DMS53 treated with DMSO at 0.1 percent for 48 hours (cell line): ENCODE results near the gene HOTAIR.

Experiments used
- DNase-seq: peaks from one replicate; lab custom pipeline; 2025; ENCODE audit not compliant: unreplicated experiment; lab: John Stamatoyannopoulos, UW

Gene HOTAIR

GRCh38 chr12:53963005-53963404 lies 11.7 kb downstream of the HOTAIR start:
- DNase-seq: no peak

GRCh38 chr12:53961025-53961761 lies 13.6 kb downstream of the HOTAIR start:
- no peak for DNase-seq

GRCh38 chr12:53960187-53961024 lies 14.3 kb downstream of the HOTAIR start:
- no peak for DNase-seq

GRCh38 chr12:53959314-53959713 lies 15.4 kb downstream of the HOTAIR start:
- DNase-seq: no peak

GRCh38 chr12:53958128-53958527 lies 16.6 kb downstream of the HOTAIR start:
- no peak for DNase-seq

- no peak for DNase-seq
Measured at GRCh38 chr12:53956914-53957536, 17.7 kb downstream of the HOTAIR start.

- DNase-seq: no peak
Measured at GRCh38 chr12:53956251-53956887, 18.4 kb downstream of the HOTAIR start.

GRCh38 chr12:53955776-53956250 lies 18.9 kb downstream of the HOTAIR start:
- no peak for DNase-seq

- no peak for DNase-seq
Measured at GRCh38 chr12:53955036-53955775, 19.5 kb downstream of the HOTAIR start.

GRCh38 chr12:53954694-53955035 lies 20.1 kb downstream of the HOTAIR start, which contains the start of gene HOXC12:
Gene HOXC12, plus strand, starts transcription at chr12:53954903. Its CDS starts 27 bp downstream, at chr12:53954930.
- DNase-seq: no peak

GRCh38 chr12:53953831-53954693 lies 20.7 kb downstream of the HOTAIR start:
- no peak for DNase-seq

GRCh38 chr12:53952871-53953734 lies 21.7 kb downstream of the HOTAIR start:
- no peak for DNase-seq

- DNase-seq: no peak
Measured at GRCh38 chr12:53952335-53952694, 22.4 kb downstream of the HOTAIR start.

- no peak for DNase-seq
Measured at GRCh38 chr12:53951577-53952334, 23.0 kb downstream of the HOTAIR start.

GRCh38 chr12:53950789-53951576 lies 23.8 kb downstream of the HOTAIR start:
- DNase-seq: no peak

- DNase-seq: no peak
Measured at GRCh38 chr12:53950437-53950773, 24.3 kb downstream of the HOTAIR start.
